Neural progenitor cell (in vitro differentiated cells): ENCODE data around the gene TSPAN11.

Experiments used
- EZH2phosphoT487 ChIP-seq: fragments of 200-600 bp; sonication (generic); IDR thresholded peaks from 2 replicates; pipeline ENCODE4 v1.6.1; 2017; ENCODE audit warnings: antibody characterized with exemption
- TF ChIP-seq, protein P1 (sequence below): fragments of 200-600 bp; sonication (generic); IDR thresholded peaks from 2 replicates; pipeline ENCODE4 v1.5.1; 2017; ENCODE audit warnings: antibody characterized with exemption, mild to moderate bottlenecking

DNA sequence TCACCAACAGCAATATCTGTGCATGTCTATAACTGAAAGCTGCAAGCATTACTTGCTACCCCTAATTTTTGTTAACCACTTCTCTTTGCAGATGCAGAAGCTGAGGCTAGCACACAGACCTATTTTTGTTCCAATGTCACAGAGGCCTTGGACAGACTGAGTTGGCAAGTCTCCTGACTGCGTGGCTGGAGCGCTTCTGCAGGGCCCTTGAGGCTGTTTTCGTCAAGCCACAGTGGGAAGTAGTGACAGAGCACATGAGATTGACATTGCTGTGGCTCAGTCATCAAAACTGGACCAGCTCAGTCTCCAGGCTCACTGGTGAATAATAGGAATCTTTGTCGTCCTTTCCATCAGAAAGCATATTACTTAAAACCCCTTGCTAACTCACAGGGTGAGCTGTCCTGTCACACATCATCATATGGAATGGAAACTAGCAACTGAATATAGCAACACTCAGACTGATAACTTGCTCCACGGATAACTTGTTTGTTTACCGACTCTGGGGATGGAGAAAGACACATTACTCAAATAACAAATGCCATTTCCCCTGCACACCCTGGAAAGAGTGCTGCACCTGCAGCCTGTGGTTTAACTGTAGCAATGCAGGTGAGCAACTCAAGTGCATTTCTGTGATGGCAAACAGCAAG, 103.5 kb downstream of the TSPAN11 start:
- no peak for TF ChIP-seq EZH2phosphoT487
- TF ChIP-seq, protein P1, sequence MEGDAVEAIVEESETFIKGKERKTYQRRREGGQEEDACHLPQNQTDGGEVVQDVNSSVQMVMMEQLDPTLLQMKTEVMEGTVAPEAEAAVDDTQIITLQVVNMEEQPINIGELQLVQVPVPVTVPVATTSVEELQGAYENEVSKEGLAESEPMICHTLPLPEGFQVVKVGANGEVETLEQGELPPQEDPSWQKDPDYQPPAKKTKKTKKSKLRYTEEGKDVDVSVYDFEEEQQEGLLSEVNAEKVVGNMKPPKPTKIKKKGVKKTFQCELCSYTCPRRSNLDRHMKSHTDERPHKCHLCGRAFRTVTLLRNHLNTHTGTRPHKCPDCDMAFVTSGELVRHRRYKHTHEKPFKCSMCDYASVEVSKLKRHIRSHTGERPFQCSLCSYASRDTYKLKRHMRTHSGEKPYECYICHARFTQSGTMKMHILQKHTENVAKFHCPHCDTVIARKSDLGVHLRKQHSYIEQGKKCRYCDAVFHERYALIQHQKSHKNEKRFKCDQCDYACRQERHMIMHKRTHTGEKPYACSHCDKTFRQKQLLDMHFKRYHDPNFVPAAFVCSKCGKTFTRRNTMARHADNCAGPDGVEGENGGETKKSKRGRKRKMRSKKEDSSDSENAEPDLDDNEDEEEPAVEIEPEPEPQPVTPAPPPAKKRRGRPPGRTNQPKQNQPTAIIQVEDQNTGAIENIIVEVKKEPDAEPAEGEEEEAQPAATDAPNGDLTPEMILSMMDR: no peak
